T-helper 17 cell (primary cell): ENCODE results near the gene TASP1. TPM values are rescaled to one million over a fixed set of nuclear protein-coding genes. Genes with fewer than 3 reads are reported as not detected.
"Not testable (repeated sequence)": the region's sequence is repeated elsewhere in the genome, so short reads cannot be mapped to it uniquely, and the experiment has no call there.

ENCODE experiments used
- ATAC-seq: fragments of 150-1000 bp; cut with Tn5 transposase; 2 replicates; pipeline ENCODE4 v1.10.0; 2021; ENCODE audit warnings: mild to moderate bottlenecking, moderate library complexity
- DNase-seq, 3 donors: peaks; one replicate each; pipeline versions ENCODE4 v3.0.0 to v3.0.0-alpha.2; 2020 to 2021
- H3K9me3 ChIP-seq: one replicate; pipeline ENCODE4 v1.7.0; 2013; ENCODE audit warnings: low read length, mild to moderate bottlenecking; ENCODE audit not compliant: control insufficient read depth, poor library complexity, severe bottlenecking
- H3K27ac Mint-ChIP-seq: one replicate; pipeline ENCODE4 v1.8.0; 2022; ENCODE audit warnings: mild to moderate bottlenecking, moderate library complexity, mixed read lengths
- H3K27me3 Mint-ChIP-seq: one replicate; pipeline ENCODE4 v1.8.0; 2022; ENCODE audit warnings: mixed read lengths
- H3K36me3 Mint-ChIP-seq: one replicate; pipeline ENCODE4 v1.8.0; 2022; ENCODE audit warnings: low read depth, mixed read lengths
- H3K4me1 Mint-ChIP-seq: one replicate; pipeline ENCODE4 v1.8.0; 2022; ENCODE audit warnings: mild to moderate bottlenecking, mixed read lengths
- H3K4me3 Mint-ChIP-seq: one replicate; pipeline ENCODE4 v1.8.0; 2022; ENCODE audit warnings: mild to moderate bottlenecking, moderate library complexity, mixed read lengths
- total RNA-seq, 4 donors: library from RNA in 2 of 4; stranded (reverse) in 2 of 4; gene quantifications; one replicate each; pipeline ENCODE4 v1.2.3 and lab custom pipeline; 2022 to 2026

TASP1 gene
- total RNA-seq, 2 donors from 2014 or later = 14.0 to 15.0 TPM

DNA sequence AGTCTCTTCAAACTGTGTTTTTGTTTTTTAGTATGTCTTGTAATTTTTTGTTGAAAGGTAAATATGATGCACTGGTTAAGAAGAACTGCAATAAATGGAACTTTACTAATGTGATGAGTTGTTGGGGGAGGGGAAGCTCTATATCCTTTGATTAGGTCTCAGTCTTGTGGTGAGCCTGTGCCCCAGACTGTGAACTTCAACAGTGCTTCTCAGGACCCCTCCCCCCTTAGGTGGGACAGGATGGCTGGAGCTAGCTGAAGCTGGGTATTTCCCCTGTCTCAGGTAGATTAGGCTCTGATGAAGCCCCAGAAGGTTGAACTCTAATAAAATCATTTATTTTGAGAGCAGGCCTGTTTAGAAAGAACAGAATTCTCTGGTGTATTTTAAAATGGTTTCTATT, 31.4 kb upstream of the TASP1 start:
- DNase-seq = no peak
- no peaks in the 10 kb centered on the region for H3K9me3 ChIP-seq
- Mint-ChIP-seq H3K4me1 (no peaks in the 10 kb centered on the region), H3K36me3 (peaks cover 2% of the 10 kb centered on the region), H3K27me3 (peaks cover 35% of the 10 kb centered on the region), H3K27ac (no peak overlapping the region), H3K4me3 (no peak overlapping the region)
- no peak for ATAC-seq

DNA sequence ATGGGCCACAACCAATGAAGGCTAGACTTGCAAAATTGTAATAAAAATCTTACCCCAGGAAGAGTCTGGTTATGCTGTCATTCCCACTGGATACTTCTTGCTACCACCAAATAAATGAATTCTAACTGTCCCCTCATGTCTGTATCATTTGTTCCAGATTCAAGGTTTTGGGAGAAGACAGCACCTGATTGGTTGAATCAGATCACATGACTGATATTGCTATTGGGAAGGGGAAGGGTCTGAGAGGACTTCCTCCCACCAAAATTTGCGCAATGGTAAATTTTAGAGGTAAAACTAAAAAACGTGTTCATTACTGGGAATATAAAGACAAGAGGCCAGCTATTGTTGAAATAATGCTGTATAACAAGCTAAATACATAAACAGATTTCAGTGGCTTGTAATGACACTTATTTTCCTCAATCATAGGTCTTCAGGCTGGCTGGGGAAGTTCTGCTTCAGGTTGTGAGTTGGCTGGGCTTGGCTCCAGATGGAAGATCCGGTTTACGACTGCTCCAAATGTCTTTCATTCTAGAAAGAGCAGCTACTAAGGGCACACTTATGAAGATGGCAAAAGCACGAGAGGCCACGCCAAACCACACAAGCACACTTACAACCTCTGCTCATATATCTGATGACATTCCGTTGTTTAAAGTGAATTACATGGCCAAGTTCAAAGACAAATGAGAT, 27.1 kb upstream of the TASP1 start:
- ATAC-seq (no peak), DNase-seq (no peak)
- no peak overlapping the region for H3K4me3 Mint-ChIP-seq
- H3K27ac Mint-ChIP-seq = no peak overlapping the region
- peaks cover 2% of the 10 kb centered on the region for H3K36me3 Mint-ChIP-seq
- H3K9me3 ChIP-seq = no peaks in the 10 kb centered on the region
- no peaks in the 10 kb centered on the region for H3K4me1 Mint-ChIP-seq
- peaks cover 35% of the 10 kb centered on the region for H3K27me3 Mint-ChIP-seq

- no peak overlapping the region for H3K4me3 Mint-ChIP-seq
- no peaks in the 10 kb centered on the region for H3K9me3 ChIP-seq
- H3K27me3 Mint-ChIP-seq = peaks cover 28% of the 10 kb centered on the region
- no peaks in the 10 kb centered on the region for H3K36me3 Mint-ChIP-seq
- DNase-seq (no peak), ATAC-seq (no peak)
- H3K27ac Mint-ChIP-seq = no peak overlapping the region
- no peaks in the 10 kb centered on the region for H3K4me1 Mint-ChIP-seq
These were observed 22.4 kb upstream of the TASP1 start for GRCh38 chr20:13661070-13661685.

DNA sequence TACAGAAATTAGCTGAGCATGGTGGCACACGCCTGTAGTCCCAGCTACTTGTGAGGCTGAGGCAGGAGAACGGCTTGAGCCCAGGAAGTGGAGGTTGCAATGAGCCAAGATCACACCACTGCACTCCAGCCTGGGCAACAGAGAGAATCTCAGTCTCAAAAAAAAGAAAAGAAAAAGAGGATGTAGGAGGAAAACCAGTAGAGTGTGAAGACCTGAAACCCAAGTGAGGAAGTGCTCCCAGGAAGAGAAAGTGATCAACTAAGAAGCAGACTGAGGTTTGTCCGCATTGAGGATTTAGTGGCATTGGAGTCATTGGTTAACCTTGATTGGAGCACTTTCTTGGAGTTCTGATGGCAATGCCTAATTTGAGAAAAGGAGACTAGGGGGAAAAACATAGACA, 20.6 kb upstream of the TASP1 start:
- Mint-ChIP-seq H3K4me1 (no peaks in the 10 kb centered on the region), H3K27ac (no peak overlapping the region), H3K36me3 (no peaks in the 10 kb centered on the region), H3K27me3 (peaks cover 27% of the 10 kb centered on the region), H3K4me3 (no peak overlapping the region)
- DNase-seq (no peak), ATAC-seq (peak; percentile 57)
- no peaks in the 10 kb centered on the region for H3K9me3 ChIP-seq

DNA sequence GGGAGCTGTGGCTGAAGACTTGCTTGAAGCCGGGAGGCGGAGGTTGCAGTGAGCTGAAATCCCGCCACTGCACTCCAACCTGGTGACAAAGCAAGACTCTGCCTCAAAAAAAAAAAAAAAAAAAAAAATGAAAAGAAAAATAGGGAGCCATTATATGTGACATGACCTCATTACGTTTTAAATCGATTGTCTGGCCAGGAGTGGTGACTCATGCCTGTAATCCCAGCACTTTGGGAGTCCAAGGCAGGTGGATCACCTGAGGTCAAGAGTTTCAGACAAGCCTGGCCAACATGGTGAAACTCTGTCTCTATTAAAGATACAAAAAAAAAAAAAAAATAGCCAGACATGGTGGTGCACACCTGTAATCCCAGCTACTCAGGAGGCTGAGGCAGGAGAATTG, 19.3 kb upstream of the TASP1 start:
- not testable (repeated sequence) for H3K36me3 Mint-ChIP-seq, H3K9me3 ChIP-seq, DNase-seq, H3K4me3 Mint-ChIP-seq, H3K27ac Mint-ChIP-seq, ATAC-seq, H3K4me1 Mint-ChIP-seq
- peaks cover 34% of the 10 kb centered on the region for H3K27me3 Mint-ChIP-seq

- Mint-ChIP-seq H3K36me3 (no peaks in the 10 kb centered on the region), H3K4me3 (no peak overlapping the region), H3K27ac (no peak overlapping the region), H3K27me3 (peaks cover 37% of the 10 kb centered on the region), H3K4me1 (no peaks in the 10 kb centered on the region)
- no peak for ATAC-seq
- DNase-seq = no peak
- no peaks in the 10 kb centered on the region for H3K9me3 ChIP-seq
These were observed 18.1 kb upstream of the TASP1 start for GRCh38 chr20:13656721-13657368.

DNA sequence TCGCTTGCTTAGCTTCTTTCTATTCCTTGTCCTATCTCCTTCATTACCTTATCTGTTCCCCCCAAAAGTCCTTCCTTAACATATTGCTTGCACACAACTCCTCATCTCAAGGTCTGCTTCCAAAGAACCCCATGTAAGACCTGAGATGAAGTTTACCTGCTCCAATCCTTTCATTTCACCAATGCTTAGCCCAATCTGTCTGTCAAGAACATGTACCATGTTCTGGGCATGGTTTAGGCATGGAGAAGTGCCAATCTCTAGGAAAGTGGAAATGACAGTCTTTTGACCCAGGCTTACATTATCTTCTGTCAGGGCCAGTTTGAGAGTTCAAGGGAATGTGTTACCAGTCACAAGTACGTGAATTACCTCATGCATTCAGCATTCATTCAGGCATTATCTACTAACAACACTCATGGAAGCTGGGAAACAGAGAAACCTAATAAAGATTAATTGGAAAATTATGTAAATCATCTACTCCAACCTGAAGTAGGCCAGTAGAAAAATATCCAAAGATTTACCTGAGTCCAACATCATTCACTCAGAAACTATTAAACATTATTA, 15.8 kb upstream of the TASP1 start:
- Mint-ChIP-seq H3K36me3 (no peaks in the 10 kb centered on the region), H3K4me1 (no peaks in the 10 kb centered on the region), H3K27ac (no peak overlapping the region), H3K27me3 (peaks cover 56% of the 10 kb centered on the region), H3K4me3 (no peak overlapping the region)
- ATAC-seq (no peak), DNase-seq (no peak)
- H3K9me3 ChIP-seq = no peaks in the 10 kb centered on the region

DNA sequence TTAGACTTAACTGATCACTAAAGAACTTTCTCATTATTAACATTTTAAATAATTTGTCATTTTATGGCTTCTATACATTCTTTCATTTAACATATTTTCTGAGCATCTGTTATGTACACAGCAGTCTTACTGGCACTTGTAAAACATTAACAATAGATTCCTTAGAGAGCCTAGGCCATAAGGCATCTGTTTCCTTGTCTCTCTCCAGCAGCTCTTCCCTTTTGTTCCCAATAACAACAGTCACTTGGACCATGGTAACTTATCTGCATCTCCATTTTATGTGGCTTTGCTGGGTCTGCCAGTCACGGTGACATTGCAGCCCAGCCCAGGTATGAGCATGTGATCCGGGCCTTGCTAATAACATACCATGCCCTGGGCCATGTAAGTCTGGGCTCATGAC, 11.7 kb upstream of the TASP1 start:
- peaks cover 64% of the 10 kb centered on the region for H3K27me3 Mint-ChIP-seq
- DNase-seq (no peak), ATAC-seq (no peak)
- H3K4me3 Mint-ChIP-seq = no peak overlapping the region
- no peaks in the 10 kb centered on the region for H3K36me3 Mint-ChIP-seq
- H3K9me3 ChIP-seq = no peaks in the 10 kb centered on the region
- H3K4me1 Mint-ChIP-seq = no peaks in the 10 kb centered on the region
- H3K27ac Mint-ChIP-seq = no peak overlapping the region

- no peak overlapping the region for H3K4me3 Mint-ChIP-seq
- peaks cover 71% of the 10 kb centered on the region for H3K27me3 Mint-ChIP-seq
- no peaks in the 10 kb centered on the region for H3K9me3 ChIP-seq
These were observed 9.8 kb upstream of the TASP1 start for GRCh38 chr20:13648291-13649228.

DNA sequence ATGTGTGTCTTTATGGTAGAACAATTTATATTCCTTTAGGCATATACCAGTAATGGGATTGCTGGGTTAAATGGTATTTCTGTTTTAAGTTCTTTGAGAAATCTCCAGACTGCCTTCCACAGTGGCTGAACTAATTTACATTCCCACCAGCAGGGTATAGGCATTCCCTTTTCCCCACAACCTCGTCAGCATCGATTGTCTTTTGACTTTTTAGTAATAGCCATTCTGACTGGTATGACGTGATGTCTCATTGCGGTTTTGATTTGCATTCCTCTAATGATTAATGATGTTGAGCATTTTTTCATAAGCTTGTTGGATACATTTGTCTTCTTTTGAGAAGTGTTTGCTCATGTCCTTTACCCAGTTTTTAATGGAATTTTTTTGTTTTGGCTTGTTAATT, 5.3 kb upstream of the TASP1 start:
- H3K27ac Mint-ChIP-seq = no peak overlapping the region
- H3K9me3 ChIP-seq = no peaks in the 10 kb centered on the region
- H3K4me1 Mint-ChIP-seq = peaks cover 2% of the 10 kb centered on the region
- no peak for DNase-seq
- no peak overlapping the region for H3K4me3 Mint-ChIP-seq
- no peak for ATAC-seq
- H3K27me3 Mint-ChIP-seq = peaks cover 47% of the 10 kb centered on the region
- H3K36me3 Mint-ChIP-seq = peaks cover 2% of the 10 kb centered on the region

More at GRCh38 chr20:13648291-13649228, 9.8 kb upstream of the TASP1 start:
- H3K36me3 Mint-ChIP-seq = no peaks in the 10 kb centered on the region
- no peak for DNase-seq
- no peak overlapping the region for H3K27ac Mint-ChIP-seq
- no peak for ATAC-seq
- H3K4me1 Mint-ChIP-seq = no peaks in the 10 kb centered on the region

- Mint-ChIP-seq H3K4me1 (peaks cover 12% of the 10 kb centered on the region), H3K4me3 (peak overlapping the region; percentile 91), H3K36me3 (peaks cover 2% of the 10 kb centered on the region), H3K27me3 (peaks cover 18% of the 10 kb centered on the region), H3K27ac (peak overlapping the region; percentile 80)
- H3K9me3 ChIP-seq = no peaks in the 10 kb centered on the region
- no peak for DNase-seq
- ATAC-seq = no peak
These were observed 392 bp upstream of the TASP1 start for GRCh38 chr20:13639150-13639497.

GRCh38 chr20:13638162-13638495, 603 bp downstream of the TASP1 start:
- H3K27me3 Mint-ChIP-seq = peaks cover 11% of the 10 kb centered on the region
- no peaks in the 10 kb centered on the region for H3K9me3 ChIP-seq
- ATAC-seq (no peak), DNase-seq (no peak)
- peaks cover 2% of the 10 kb centered on the region for H3K36me3 Mint-ChIP-seq
- H3K4me1 Mint-ChIP-seq = peaks cover 14% of the 10 kb centered on the region
- H3K27ac Mint-ChIP-seq = peak overlapping the region; percentile 80
- H3K4me3 Mint-ChIP-seq = peak overlapping the region; percentile 91

DNA sequence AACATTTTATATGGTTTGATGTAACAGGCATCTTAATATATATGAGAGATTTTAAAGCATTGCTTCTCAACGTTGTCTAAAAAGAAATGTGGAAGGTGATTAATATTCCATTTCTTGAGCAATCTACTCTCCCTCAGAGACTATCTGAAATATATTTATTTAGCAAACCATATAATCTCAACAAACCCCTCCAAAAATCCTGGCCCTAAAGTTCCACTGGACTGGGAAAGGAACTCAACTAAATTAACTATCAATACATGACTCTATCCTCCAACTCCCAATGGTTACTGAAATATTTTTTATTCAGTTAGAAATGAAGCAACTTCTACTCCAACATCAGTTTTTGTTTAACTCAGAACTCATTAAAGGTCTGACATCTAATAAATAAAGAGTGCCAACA, 6.3 kb downstream of the TASP1 start:
- ATAC-seq (no peak), DNase-seq (no peak)
- no peaks in the 10 kb centered on the region for H3K9me3 ChIP-seq
- H3K27ac Mint-ChIP-seq = no peak overlapping the region
- H3K36me3 Mint-ChIP-seq = peaks cover 8% of the 10 kb centered on the region
- H3K27me3 Mint-ChIP-seq = no peaks in the 10 kb centered on the region
- H3K4me3 Mint-ChIP-seq = no peak overlapping the region
- peaks cover 7% of the 10 kb centered on the region for H3K4me1 Mint-ChIP-seq
